Stimulated activated CD8-positive, alpha-beta memory T cell treated with anti-CD3 and anti-CD28 coated beads, Interleukin-15, amount 100 ng/mL, for 48 hours (primary cell): ENCODE results near the gene PRPF8.
A peak's percentile ranks its signal among the peaks of the same experiment; 100 is the strongest.
"Not testable (repeated sequence)": the region's sequence is repeated elsewhere in the genome, so short reads cannot be mapped to it uniquely, and the experiment has no call there.

Experiments
- DNase-seq, 2 donors: peaks; one replicate each; pipeline ENCODE4 v3.0.0-alpha.2; 2020; ENCODE audit warnings: low read depth in 2 of 2

The PRPF8 gene

GRCh38 chr17:1684378-1685189 lies at the start of gene PRPF8:
Gene PRPF8 (minus strand): TSS chr17:1684867. CDS start chr17:1684571, 296 bp downstream.
- peak; percentile 95 to 97 for DNase-seq

GRCh38 chr17:1733759-1734158 lies 49.1 kb upstream of the PRPF8 start:
- no peak for DNase-seq

GRCh38 chr17:1732833-1733321 lies 48.2 kb upstream of the PRPF8 start:
- no peak for DNase-seq

- DNase-seq = no peak
Measured at GRCh38 chr17:1732241-1732832, 47.7 kb upstream of the PRPF8 start.

GRCh38 chr17:1731194-1731506 lies 46.5 kb upstream of the PRPF8 start:
- DNase-seq = no peak

GRCh38 chr17:1730326-1731193 lies 45.9 kb upstream of the PRPF8 start:
- no peak for DNase-seq

GRCh38 chr17:1729966-1730325 lies 45.3 kb upstream of the PRPF8 start:
- DNase-seq = no peak

GRCh38 chr17:1727876-1728630 lies 43.4 kb upstream of the PRPF8 start:
- DNase-seq = no peak

- DNase-seq = no peak
Measured at GRCh38 chr17:1727258-1727789, 42.7 kb upstream of the PRPF8 start.

GRCh38 chr17:1726626-1727257 lies 42.1 kb upstream of the PRPF8 start:
- no peak for DNase-seq

GRCh38 chr17:1725642-1726511 lies 41.2 kb upstream of the PRPF8 start:
- DNase-seq = no peak

GRCh38 chr17:1724869-1725641 lies 40.4 kb upstream of the PRPF8 start:
- DNase-seq = no peak

GRCh38 chr17:1724351-1724868 lies 39.7 kb upstream of the PRPF8 start, which contains the start of gene WDR81:
Gene WDR81 (plus strand): TSS chr17:1724704. CDS start chr17:1724960, 256 bp downstream.
- peak; percentile 82 to 83 for DNase-seq

GRCh38 chr17:1722022-1722421 lies 37.4 kb upstream of the PRPF8 start:
- DNase-seq = not testable (repeated sequence)

- peak in 1 of 2 donors; percentile 49 for DNase-seq
Measured at GRCh38 chr17:1720856-1721386, 36.3 kb upstream of the PRPF8 start.

GRCh38 chr17:1718362-1719165 lies 33.9 kb upstream of the PRPF8 start:
- no peak for DNase-seq

- DNase-seq = peak; percentile 78 to 82
Measured at GRCh38 chr17:1716912-1717695, 32.4 kb upstream of the PRPF8 start.
